Kidney (tissue), 14 donors: ENCODE measurements around the gene LAMC1. TPM values are rescaled to one million over a fixed set of nuclear protein-coding genes. Genes with fewer than 3 reads are reported as not detected.

Experiments
- DNase-seq, 5 donors: peaks; one replicate each; pipeline ENCODE4 v3.0.0-alpha.2; 2013 to 2020
- FAIRE-seq: peaks from 2 replicates; lab custom pipeline; 2012; peaks lifted over from hg19 to GRCh38; lab: Jason Lieb, UNC
- H3K27ac ChIP-seq, 2 donors: one replicate each; pipeline ENCODE4 v1.7.0; 2013; ENCODE audit warnings: low read depth in 2 of 2, low read length in 2 of 2, inconsistent platforms in 1 of 2
- H3K27me3 ChIP-seq: one replicate; pipeline ENCODE4 v1.7.1; 2013; ENCODE audit warnings: low read length, inconsistent platforms; ENCODE audit not compliant: control insufficient read depth, insufficient read depth
- H3K36me3 ChIP-seq, 3 donors: one replicate each; pipeline versions ENCODE4 v1.7.0 to v1.7.1; 2013; ENCODE audit warnings: low read length in 3 of 3, control low read depth in 1 of 3, inconsistent platforms in 1 of 3; ENCODE audit not compliant: insufficient read depth in 3 of 3, control insufficient read depth in 2 of 3
- H3K4me1 ChIP-seq, 3 donors: one replicate each; pipeline versions ENCODE4 v1.7.0 to v1.7.1; 2013; ENCODE audit warnings: low read length in 3 of 3, inconsistent platforms in 1 of 3, low read depth in 1 of 3; ENCODE audit not compliant: control insufficient read depth in 2 of 3, insufficient read depth in 2 of 3
- H3K4me3 ChIP-seq, 3 donors: one replicate each; pipeline versions ENCODE4 v1.7.0 to v1.8.1; 2013; ENCODE audit warnings: low read length in 3 of 3, control low read depth in 1 of 3, inconsistent platforms in 1 of 3
- H3K9ac ChIP-seq, 3 donors: one replicate each; pipeline versions ENCODE4 v1.7.0 to v1.7.1; 2013; ENCODE audit warnings: low read length in 3 of 3, control low read depth in 1 of 3, inconsistent platforms in 1 of 3
- H3K9me3 ChIP-seq, 3 donors: one replicate each; pipeline versions ENCODE4 v1.7.0 to v1.7.1; 2013; ENCODE audit warnings: low read length in 3 of 3, control low read depth in 1 of 3, inconsistent platforms in 1 of 3; ENCODE audit not compliant: control insufficient read depth in 2 of 3, insufficient read depth in 1 of 3
- CTCF ChIP-seq: IDR thresholded peaks from 3 replicates; pipeline ENCODE4 v1.5.1; 2012; ENCODE audit warnings: mild to moderate bottlenecking, moderate library complexity, borderline replicate concordance; ENCODE audit not compliant: insufficient read depth; ENCODE audit errors: extremely low read depth
- intact Hi-C: fragments of 100-400 bp; cut with DNase I; formaldehyde crosslinking; loops from one replicate; pipeline ENCODE4 v1.11.1; 2022
- polyA plus RNA-seq: library from polyadenylated mRNA; stranded (reverse); fragments of 350-450 nt; fragmentation: Illumina TruSeq; extraction: RNeasy Lipid Tissue Mini Kit (QIAGEN cat#74804); gene quantifications from one replicate; pipeline ENCODE4 v1.2.3, GENCODE V29; 2014; ENCODE audit warnings: low read depth, low replicate concordance; ENCODE audit not compliant: insufficient read depth
- total RNA-seq: library from RNA; stranded (reverse); fragmentation: NEBNext Ultra II Directional; extraction: Animal tissue kit (Norgen Biotek cat#: 25700); gene quantifications from one replicate; pipeline ENCODE4 v1.2.1, GENCODE V29; 2021
- donor health status: control.
- donor health status: control.
- donor health status: control.
- donor health status: control.
- donor health status: control.
- donor health status: DM: yes; HTN: yes; CAD: no.
- donor health status: Normal renal cell carcinoma (clear cell type).

LAMC1 gene
- total and polyA plus RNA-seq, 2 donors from 2014 or later = 21.1 to 140 TPM

DNA sequence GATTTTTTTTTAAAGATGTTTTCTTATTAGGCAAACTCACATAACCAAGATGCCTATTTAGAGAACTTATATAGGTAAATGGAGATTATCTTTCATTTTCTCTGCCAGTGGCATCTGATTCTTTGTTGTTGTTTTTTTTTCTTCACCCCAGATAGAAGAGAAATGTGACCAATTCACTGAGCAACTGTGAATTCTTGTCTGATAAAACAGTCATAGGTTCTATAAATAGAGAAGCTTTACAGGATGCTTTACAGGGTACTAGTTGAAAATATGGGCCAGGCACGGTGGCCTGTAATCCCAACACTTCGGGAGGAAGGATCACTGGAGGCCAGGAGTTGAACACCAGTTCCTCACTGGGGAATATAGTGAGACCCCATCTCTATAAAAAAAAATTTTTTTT is 112.1 kb downstream of the LAMC1 start:
- Histone ChIP-seq H3K4me3 (no peak overlapping the region), H3K27ac (no peak overlapping the region), H3K36me3 (peaks cover 3 to 39% (median 10%) of the 10 kb centered on the region in 3 donors), H3K27me3 (no peaks in the 10 kb centered on the region), H3K9ac (no peak overlapping the region), H3K9me3 (no peaks in the 10 kb centered on the region), H3K4me1 (no peaks in the 10 kb centered on the region)
- no peak for DNase-seq
- no peak for TF ChIP-seq CTCF
- intact Hi-C loops = no loop called here
- no peak for FAIRE-seq

DNA sequence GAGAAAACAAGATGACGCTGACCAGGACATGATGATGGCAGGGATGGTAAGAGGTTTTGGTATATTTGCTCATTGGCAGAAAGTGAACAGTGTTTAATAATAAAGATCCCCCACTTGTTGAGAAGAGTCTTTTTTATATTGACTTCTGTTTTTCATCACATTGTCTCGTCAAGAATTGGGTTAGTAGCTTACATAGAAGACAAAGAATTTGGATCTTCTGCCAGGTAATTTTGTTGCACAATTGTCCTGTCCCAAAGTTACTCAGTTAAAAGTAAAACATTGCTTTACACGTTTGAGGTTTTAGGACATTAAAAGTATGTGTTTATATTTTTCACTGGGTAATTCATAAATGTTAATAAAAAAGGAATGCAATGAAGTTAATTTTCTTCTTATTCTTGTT is 114.6 kb downstream of the LAMC1 start:
- no peaks in the 10 kb centered on the region for H3K9me3 ChIP-seq
- FAIRE-seq (no peak), DNase-seq (no peak)
- no peak overlapping the region for H3K4me3 ChIP-seq
- no peaks in the 10 kb centered on the region for H3K4me1 ChIP-seq
- H3K27me3 ChIP-seq = no peaks in the 10 kb centered on the region
- H3K27ac ChIP-seq = no peak overlapping the region
- H3K36me3 ChIP-seq = peaks cover 6 to 40% (median 16%) of the 10 kb centered on the region in 3 donors
- intact Hi-C loops = no loop called here
- H3K9ac ChIP-seq = no peak overlapping the region
- TF ChIP-seq CTCF = no peak

DNA sequence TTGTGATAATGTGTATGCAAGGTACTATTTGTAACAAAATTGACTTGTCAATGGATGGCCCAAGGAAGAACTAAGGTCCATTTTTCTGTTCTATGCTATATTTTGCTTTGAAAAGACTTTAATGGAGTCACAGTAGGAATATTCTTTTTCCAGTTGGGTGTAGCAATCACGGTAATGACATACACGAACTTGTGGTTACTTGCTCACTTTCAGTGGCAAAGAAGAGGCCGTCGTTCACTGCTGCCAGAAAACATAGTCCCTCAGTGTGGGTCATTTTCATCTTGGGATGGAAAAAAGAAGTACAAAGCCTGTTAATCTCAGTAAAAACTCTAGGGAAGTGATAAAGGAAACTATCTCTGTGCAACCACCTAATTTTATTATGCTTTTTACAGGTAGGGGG is 115.1 kb downstream of the LAMC1 start:
- DNase-seq (no peak), FAIRE-seq (no peak)
- Histone ChIP-seq H3K9ac (no peak overlapping the region), H3K4me3 (no peak overlapping the region), H3K9me3 (no peaks in the 10 kb centered on the region), H3K27ac (no peak overlapping the region), H3K4me1 (no peaks in the 10 kb centered on the region), H3K27me3 (no peaks in the 10 kb centered on the region), H3K36me3 (peaks cover 6 to 37% (median 17%) of the 10 kb centered on the region in 3 donors)
- TF ChIP-seq CTCF = no peak
- intact Hi-C loops = no loop called here

DNA sequence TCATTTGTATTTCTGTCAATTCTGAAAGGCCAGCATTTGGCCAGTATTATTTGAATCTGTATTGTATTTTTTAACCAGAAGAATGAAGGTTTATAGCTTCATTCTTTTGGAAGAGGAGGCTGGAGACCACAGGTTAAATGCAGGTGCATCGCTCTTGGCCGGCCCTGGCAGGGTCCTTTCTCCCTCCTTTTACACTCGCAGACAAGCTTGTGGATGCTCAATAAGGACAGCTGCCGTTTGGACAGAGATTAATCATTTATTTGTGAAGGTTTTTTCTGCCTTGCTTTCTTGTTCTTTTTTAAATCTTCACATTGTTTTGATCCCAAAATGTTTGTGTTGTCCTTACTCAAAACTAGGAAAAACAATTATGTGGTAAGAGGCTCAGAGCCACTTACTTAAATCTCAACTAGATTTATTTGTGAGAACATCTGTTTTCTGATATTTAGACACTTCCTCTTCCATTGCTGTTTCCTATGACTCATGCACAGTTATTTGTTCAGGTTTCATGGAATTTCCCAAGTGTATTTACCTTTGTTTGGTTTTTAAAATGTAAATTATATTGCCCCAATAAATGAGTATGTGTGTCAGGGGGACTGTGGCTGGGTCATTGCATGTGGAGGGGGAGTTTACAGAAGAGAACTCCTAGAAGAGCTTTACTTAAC is 116.2 kb downstream of the LAMC1 start:
- H3K27ac ChIP-seq = no peak overlapping the region
- intact Hi-C loops = no loop called here
- no peak overlapping the region for H3K4me3 ChIP-seq
- no peak overlapping the region for H3K9ac ChIP-seq
- no peaks in the 10 kb centered on the region for H3K27me3 ChIP-seq
- H3K36me3 ChIP-seq = peaks cover 8 to 32% (median 14%) of the 10 kb centered on the region in 3 donors
- TF ChIP-seq CTCF = no peak
- FAIRE-seq (no peak), DNase-seq (peak in 1 of 5 donors; percentile 19)
- no peaks in the 10 kb centered on the region for H3K9me3 ChIP-seq
- no peaks in the 10 kb centered on the region for H3K4me1 ChIP-seq
